GM19328 (cell line): ENCODE results near the gene EML3.
"Not testable (repeated sequence)": the region's sequence is repeated elsewhere in the genome, so short reads cannot be mapped to it uniquely, and the experiment has no call there.

Source experiments
- ATAC-seq: cut with Tn5 transposase; IDR thresholded peaks from one replicate; pipeline ENCODE4 v1.9.1; 2021; ENCODE audit warnings: mild to moderate bottlenecking, moderate library complexity; ENCODE audit not compliant: unreplicated experiment

Gene EML3

DNA sequence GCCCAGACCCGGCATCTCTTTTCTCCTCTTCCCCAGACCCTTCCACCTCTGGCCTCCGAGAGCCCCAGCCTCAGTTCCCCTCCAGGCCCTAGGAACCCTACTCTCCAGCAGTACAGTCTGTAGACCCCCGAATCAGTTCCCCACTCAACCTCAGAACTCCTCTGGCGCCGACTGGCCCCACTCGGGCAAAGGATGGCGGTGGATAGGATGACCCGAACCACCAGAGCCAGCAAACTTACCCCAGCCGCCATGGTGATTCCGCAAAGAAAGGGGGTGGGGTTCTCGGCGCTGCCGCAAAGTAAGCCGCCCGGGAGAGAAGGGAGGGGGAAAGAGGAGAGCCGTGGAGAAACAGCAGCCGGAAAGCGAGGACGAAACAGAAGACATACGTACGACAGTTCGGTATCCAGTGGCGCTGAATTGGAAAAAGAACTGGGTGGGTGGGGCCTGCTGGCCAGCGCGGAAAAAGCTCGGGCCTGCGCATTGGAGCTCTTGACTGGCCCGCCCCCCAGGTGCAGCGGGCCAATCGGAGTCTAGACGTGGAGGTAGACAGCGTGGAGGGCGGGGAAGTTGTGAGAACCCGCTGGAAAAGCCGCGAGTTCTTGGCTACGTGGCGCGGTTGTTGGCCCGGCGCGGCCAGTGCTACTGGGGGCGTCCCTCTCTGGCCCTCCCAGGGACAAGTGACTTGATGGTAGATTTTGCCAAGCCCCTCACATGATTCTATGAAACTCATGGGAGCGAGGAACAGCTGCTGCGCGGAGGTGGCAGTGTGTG lies 38.8 kb downstream of the EML3 start, which contains the start of gene EEF1G:
Gene EEF1G, minus strand, starts transcription at position 300 of the 771 bp plus-strand sequence. Its CDS starts 49 bp downstream, at position 251.
- ATAC-seq: peak; percentile 87

DNA sequence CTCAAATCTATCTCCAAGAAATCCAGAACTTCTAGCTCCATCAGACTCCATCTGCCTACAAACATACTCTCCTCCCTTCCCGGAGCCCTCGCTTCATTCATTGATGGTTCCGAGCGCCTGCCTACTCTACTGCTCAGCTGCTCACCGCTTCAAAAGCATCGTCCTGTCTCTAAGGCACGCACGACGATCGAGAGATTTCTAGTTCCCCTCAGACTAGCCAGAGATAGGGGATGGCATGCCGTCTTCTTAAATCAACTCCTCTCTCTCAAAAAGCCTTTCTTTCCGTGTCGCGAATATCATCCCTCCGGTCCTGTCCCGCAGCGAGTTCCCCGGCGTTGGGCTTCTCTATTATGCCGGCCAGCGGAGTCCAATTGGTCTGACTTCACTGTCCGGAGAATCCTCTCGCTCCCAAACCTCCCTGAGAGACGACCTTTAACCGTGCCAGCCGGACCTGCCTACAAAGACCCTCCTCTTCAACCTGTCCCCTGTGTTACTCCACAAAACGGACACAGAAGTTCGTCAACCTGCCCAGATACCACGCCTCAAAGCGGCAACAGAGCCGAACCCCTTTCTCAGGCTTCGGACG lies 39.5 kb downstream of the EML3 start:
- no peak for ATAC-seq

- ATAC-seq: no peak
Measured at GRCh38 chr11:62572431-62572830, 40.1 kb downstream of the EML3 start.

- ATAC-seq: not testable (repeated sequence)
Measured at GRCh38 chr11:62571493-62571892, 41.1 kb downstream of the EML3 start.

GRCh38 chr11:62570903-62571302 lies 41.7 kb downstream of the EML3 start:
- ATAC-seq: not testable (repeated sequence)

DNA sequence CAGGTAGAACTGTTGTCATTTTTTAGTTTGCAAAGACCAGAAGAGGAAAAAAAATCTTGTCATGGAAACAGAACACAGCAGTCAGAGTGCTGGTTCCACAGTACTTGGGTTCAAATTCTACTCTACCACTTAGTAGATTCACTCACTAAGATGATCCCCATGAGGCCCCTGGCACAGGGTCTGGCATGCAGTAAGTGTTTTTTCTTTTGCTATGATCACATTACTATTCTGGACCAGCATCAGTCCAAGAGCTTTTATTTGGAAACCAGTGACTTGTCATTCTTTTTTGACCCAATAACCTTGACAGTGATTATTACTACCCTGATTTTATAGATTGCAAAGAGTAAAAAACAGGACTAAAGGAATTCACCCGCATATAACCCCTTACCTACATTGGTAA lies 43.0 kb downstream of the EML3 start:
- no peak for ATAC-seq

GRCh38 chr11:62567018-62567633 lies 45.4 kb downstream of the EML3 start:
- ATAC-seq: no peak

DNA sequence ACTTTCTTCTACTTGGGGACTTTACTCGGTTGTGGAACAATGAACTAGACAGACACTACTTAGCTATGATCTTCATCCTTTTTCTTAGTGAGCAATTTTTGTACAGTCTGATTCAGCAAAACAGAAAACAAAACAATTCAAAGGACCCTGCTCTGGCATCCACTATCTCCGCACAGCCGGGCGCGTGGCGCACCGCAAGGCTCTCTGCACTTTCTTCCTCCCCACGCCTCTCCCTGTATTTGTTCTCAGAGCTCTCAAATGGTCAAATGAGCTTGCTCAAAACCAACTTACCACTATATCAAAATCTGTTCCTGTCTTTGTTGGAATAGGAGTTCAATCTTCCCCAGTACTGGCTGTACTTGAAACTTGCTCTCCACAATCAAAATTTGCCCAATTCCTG lies 46.3 kb downstream of the EML3 start:
- no peak for ATAC-seq

GRCh38 chr11:62565100-62565802 lies 47.3 kb downstream of the EML3 start:
- ATAC-seq: no peak

- ATAC-seq: not testable (repeated sequence)
Measured at GRCh38 chr11:62561677-62562230, 50.8 kb downstream of the EML3 start.

- ATAC-seq: no peak
Measured at GRCh38 chr11:62560566-62561103, 51.9 kb downstream of the EML3 start.

GRCh38 chr11:62559626-62560025 lies 52.9 kb downstream of the EML3 start:
- ATAC-seq: not testable (repeated sequence)

DNA sequence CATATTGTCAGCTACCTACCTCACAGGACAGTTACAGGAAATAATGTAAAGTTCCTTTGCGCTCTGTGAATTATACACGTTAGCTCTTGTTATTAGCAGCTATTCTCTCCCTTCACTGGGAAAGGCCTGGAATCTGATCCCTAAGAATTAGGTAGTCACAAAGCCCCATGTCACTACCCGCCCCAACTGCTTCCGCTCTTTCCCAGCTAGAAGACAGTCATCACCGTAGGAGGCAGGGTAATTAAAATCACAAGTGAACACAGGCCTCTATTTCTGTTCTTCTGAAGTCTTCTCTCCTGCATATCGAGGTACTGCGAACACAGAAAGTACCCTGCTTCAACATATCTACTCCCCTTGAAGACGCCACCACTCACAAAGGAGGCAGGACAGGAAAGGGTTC lies 53.4 kb downstream of the EML3 start:
- ATAC-seq: no peak

DNA sequence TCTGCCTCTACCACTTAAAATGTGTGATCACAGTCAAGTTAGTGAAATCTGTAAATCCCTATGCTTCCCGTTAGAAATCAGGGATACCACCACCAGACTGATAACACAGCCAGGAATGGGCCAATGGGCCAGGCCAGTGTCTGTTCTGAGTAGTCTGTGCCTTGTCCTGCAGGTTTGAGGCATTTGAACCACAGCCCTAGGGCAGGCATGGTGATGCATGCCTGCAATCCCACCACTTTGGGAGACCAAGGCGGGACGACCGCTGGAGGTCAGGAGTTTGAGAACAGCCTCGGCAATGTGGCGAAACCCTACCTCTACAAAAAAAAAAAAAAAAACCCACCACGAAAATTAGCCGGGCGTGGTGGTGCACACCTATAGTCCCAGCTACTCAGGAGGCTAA lies 53.9 kb downstream of the EML3 start:
- no peak for ATAC-seq

DNA sequence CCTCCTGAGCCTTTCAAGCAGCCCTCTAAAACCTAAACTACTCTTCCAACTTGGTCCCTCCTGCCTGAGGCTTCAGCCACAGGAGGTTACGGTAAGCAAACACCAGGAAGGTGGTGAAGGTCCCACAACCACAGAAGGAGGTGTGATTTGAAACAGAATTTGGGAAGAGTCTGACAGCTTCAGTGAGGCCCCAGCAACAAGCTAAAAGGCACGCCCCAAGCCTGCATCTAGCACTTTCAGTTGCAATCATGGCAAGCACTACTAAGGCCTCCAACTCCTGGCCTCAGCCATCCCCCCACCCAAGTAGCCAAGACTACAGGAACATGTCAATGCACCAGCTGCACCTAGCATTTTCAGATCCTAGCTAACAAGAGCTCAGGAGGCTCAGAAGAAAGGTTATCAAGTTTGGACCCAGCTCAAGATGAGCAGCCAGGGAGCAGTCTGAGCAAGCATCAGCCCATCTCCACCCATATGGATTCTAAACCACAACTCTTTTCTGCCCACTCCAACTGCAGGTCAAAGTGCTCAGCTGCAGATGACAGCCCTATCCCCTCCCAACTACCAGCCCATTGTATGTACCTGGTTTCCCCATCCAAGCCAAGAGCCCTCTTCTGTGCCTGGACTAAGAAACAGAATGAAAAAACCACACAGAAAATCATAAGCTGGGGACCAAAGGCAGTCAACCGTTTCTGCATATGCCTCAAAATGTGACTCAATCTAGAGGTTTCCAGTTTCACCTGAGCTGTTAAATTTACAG lies 55.5 kb downstream of the EML3 start:
- ATAC-seq: no peak

GRCh38 chr11:62556108-62556874 lies 56.3 kb downstream of the EML3 start:
- ATAC-seq: no peak

- no peak for ATAC-seq
Measured at GRCh38 chr11:62555464-62556107, 57.0 kb downstream of the EML3 start.

DNA sequence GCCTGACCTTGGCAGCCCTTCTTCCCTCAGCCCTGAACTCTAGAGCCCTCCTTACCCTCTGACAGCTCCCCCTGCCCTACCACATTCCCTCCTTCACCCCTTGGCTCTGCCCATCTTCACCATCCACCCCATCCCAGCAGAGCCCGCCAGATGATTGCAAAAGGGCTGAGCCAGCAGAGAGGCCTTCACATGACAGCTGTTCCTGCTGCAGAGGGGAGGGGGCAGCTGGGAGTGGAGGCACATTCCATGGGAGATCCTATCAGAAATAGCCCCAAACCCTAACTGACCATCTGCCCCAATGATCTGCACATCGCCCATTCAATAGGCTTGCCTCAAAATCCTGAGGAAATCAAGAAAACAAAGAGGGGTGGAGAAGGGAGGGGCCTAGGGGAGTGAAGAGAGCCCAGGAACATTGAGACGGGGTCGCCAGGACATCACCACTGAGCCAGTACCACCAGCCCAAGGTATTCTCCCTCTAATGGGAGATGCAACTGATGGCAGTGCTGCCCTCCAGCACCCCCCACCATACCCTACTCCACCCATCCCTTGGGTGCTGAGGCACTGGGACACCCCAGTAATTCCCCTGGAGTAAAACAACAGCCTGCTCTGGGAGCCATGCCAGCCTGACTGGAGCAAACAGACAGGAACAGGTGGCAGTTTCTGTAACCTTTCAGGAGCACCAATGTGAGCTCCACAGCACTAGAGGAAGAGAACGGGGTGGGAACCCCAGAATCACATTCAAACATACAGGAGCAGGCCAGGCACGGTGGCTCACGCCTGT lies 58.0 kb downstream of the EML3 start:
- no peak for ATAC-seq
